GM06990 (cell line): ENCODE results near the gene DNASE2B.

Experiments
- DNase-seq: peaks from one replicate; pipeline ENCODE4 v3.0.0-alpha.2; 2011; ENCODE audit not compliant: insufficient read length; ENCODE audit errors: extremely low read depth
- H3K27me3 ChIP-seq: replicated peaks from 2 replicates; pipeline ENCODE4 v1.6.0; 2011; ENCODE audit warnings: low read length; ENCODE audit not compliant: control insufficient read depth, insufficient read depth
- H3K36me3 ChIP-seq: 2 replicates; pipeline ENCODE4 v1.5.1; 2011; ENCODE audit warnings: low read length; ENCODE audit not compliant: control insufficient read depth, insufficient read depth
- H3K4me3 ChIP-seq: replicated peaks from 2 replicates; pipeline ENCODE4 v1.5.1; 2011; ENCODE audit warnings: low read depth, mild to moderate bottlenecking, control low read depth, low read length
- CTCF ChIP-seq: IDR thresholded peaks from 2 replicates; pipeline ENCODE4 v1.5.1; 2011; ENCODE audit warnings: low read length, control low read depth, mild to moderate bottlenecking, inconsistent platforms; ENCODE audit not compliant: insufficient read depth, poor library complexity, severe bottlenecking

The DNASE2B gene

DNA sequence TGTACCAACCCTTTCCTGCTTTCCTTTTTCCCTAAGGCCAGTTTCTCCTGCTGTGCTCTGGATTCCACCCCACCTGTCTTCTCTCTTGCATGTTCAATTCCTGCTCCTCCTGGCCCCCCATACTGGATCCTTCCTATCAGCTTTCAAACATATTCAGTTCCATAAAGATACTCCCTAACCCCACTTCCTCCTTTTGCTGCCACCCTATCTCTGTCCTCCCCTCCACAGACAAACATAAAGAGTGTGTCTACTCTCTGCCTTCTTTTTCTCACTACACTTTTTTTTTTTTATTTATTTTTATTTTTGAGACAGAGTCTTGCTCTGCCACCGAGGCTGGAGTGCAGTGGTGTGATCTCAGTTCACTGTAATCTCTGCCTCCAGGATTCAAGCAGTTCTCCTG is 63.8 kb downstream of the DNASE2B start:
- H3K4me3 ChIP-seq = no peak overlapping the region
- no peak for DNase-seq
- no peaks in the 10 kb centered on the region for H3K36me3 ChIP-seq
- TF ChIP-seq CTCF = no peak
- H3K27me3 ChIP-seq = no peaks in the 10 kb centered on the region; the same call in 1 of the 2 replicates
